K562 (cell line): Measurements from ENCODE around the gene CLP1. TPM values are rescaled to one million over a fixed set of nuclear protein-coding genes. Genes with fewer than 3 reads are reported as not detected.

Experiments
- ATAC-seq: fragments of 200-7000 bp; cut with Tn5 transposase; 3 replicates; pipeline ENCODE4 v1.9.1; 2020; ENCODE audit warnings: moderate library complexity
- BruUV-seq: library from RNA; stranded (reverse); fragments of 400-500 nt; replicated peaks from 2 replicates; lab custom pipeline; 2021; lab: Mats Ljungman, UMichigan
- CTCF ChIA-PET: fragments of 300-600 bp; formaldehyde crosslinking; extraction: SDS; loops from one replicate; lab custom pipeline; 2021; ENCODE audit warnings: low intra/inter-chr PET ratio; lab: Yijun Ruan, JAX
- POLR2A ChIA-PET: fragments of 300-600, 350-650 bp; sonication (Branson Sonifier 250); formaldehyde crosslinking; extraction: SDS; loops from one replicate; lab custom pipeline; 2021; ENCODE audit warnings: antibody characterized with exemption, inconsistent platforms; lab: Yijun Ruan, JAX
- DNase-seq, 4 experiments: peaks; one replicate each; pipeline versions ENCODE4 v3.0.0 to v3.0.0-alpha.2; 2011 to 2018; ENCODE audit warnings: low spot score in 3 of 4, mixed read lengths in 3 of 4; ENCODE audit errors: extremely low read depth in 1 of 4
- FAIRE-seq: peaks from 2 replicates; lab custom pipeline; 2011; peaks lifted over from hg19 to GRCh38; lab: Jason Lieb, UNC
- H2AFZ ChIP-seq: 2 replicates; pipeline ENCODE4 v1.6.0; 2011; ENCODE audit warnings: low read depth, low read length, control low read depth, inconsistent platforms
- H3K27ac ChIP-seq: fragments of 200-600 bp; 3 replicates; pipeline ENCODE4 v1.8.0; 2011; ENCODE audit warnings: low read depth, mild to moderate bottlenecking, control low read depth, inconsistent platforms, low read length, moderate library complexity, mixed read lengths; ENCODE audit errors: extremely low read depth
- H3K27me3 ChIP-seq, 2 experiments: fragments of 300-600 bp in 1 of 2; 2 replicates in 1 of 2; 3 replicates in 1 of 2; pipeline versions ENCODE4 v1.6.0 to v1.8.0; 2011; ENCODE audit warnings: inconsistent platforms in 2 of 2, low read length in 2 of 2, mild to moderate bottlenecking in 1 of 2, mixed read lengths in 1 of 2, moderate library complexity in 1 of 2; ENCODE audit not compliant: control insufficient read depth in 2 of 2, insufficient read depth in 2 of 2
- H3K36me3 ChIP-seq: fragments of 300-600 bp; 3 replicates; pipeline ENCODE4 v1.8.0; 2011; ENCODE audit warnings: mild to moderate bottlenecking, low read length, inconsistent platforms; ENCODE audit not compliant: control insufficient read depth, insufficient read depth
- H3K4me1 ChIP-seq, 2 experiments: fragments of 200-600 bp in 1 of 2; replicated peaks in 1 of 2; 2 replicates in 1 of 2; 3 replicates in 1 of 2; pipeline versions ENCODE4 v1.5.1 to v1.8.0; 2011; ENCODE audit warnings: inconsistent platforms in 2 of 2, low read length in 2 of 2, mild to moderate bottlenecking in 1 of 2, mixed read lengths in 1 of 2, moderate library complexity in 1 of 2; ENCODE audit not compliant: control insufficient read depth in 2 of 2, insufficient read depth in 2 of 2
- H3K4me2 ChIP-seq: 2 replicates; pipeline ENCODE4 v1.6.1; 2011; ENCODE audit warnings: low read length, control low read depth, inconsistent platforms, mixed read lengths; ENCODE audit not compliant: insufficient read depth
- H3K4me3 ChIP-seq: fragments of 200-600 bp; sonication (generic), shearing (Covaris generic); 2 replicates; pipeline ENCODE4 v1.5.1; 2016; ENCODE audit warnings: control low read depth, inconsistent platforms
- H3K79me2 ChIP-seq: fragments of 200-600 bp; 3 replicates; pipeline ENCODE4 v1.8.0; 2011; ENCODE audit warnings: low read length, inconsistent platforms; ENCODE audit not compliant: control insufficient read depth, insufficient read depth
- H3K9ac ChIP-seq, 2 experiments: 2 replicates each; pipeline versions ENCODE4 v1.6.0 to v1.6.1; 2011; ENCODE audit warnings: low read depth in 2 of 2, low read length in 2 of 2, control low read depth in 1 of 2, inconsistent platforms in 1 of 2, mild to moderate bottlenecking in 1 of 2, mixed read lengths in 1 of 2; ENCODE audit not compliant: insufficient read depth in 1 of 2
- H3K9me1 ChIP-seq: one replicate; pipeline ENCODE4 v1.6.0; 2011; ENCODE audit warnings: inconsistent platforms, mild to moderate bottlenecking, low read length, moderate library complexity; ENCODE audit not compliant: control insufficient read depth, insufficient read depth
- H3K9me3 ChIP-seq: replicated peaks from 2 replicates; pipeline ENCODE4 v1.5.1; 2011; ENCODE audit warnings: low read depth, low read length, inconsistent platforms; ENCODE audit not compliant: control insufficient read depth, insufficient read depth
- H4K20me1 ChIP-seq: replicated peaks from 2 replicates; pipeline ENCODE4 v1.6.1; 2011; ENCODE audit warnings: low read length, inconsistent platforms, mixed read lengths; ENCODE audit not compliant: control insufficient read depth, insufficient read depth
- CUX1 ChIP-seq: fragments of 200-800 bp; sonication (Bioruptor generic); IDR thresholded peaks from 2 replicates; pipeline ENCODE4 v1.6.1; 2016; ENCODE audit warnings: missing genetic modification characterization, missing compliant biosample characterization
- ZNF717 ChIP-seq: fragments of 250-450 bp; sonication (Bioruptor Pico); IDR thresholded peaks from 2 replicates; pipeline ENCODE4 v1.5.0; 2021
- WGBS: fragments of 100-300 bp; shearing (Covaris generic); methylation state at CpG from one replicate; pipeline ENCODE4 v1.1.6; 2016; ENCODE audit warnings: low coverage, mixed read lengths; ENCODE audit not compliant: insufficient coverage; ENCODE audit errors: missing lambda C conversion rate; 5-methylcytosine and 5-hydroxymethylcytosine counted together
- in situ Hi-C: fragments of 300-500 bp; cut with MboI; formaldehyde crosslinking; loops from 4 replicates; pipeline ENCODE4 v1.15.0; 2018; ENCODE audit warnings: inconsistent platforms, mixed read lengths
- intact Hi-C: fragments of 100-400 bp; cut with micrococcal nuclease; formaldehyde crosslinking; loops from 2 replicates; pipeline ENCODE4 v1.14.2; 2022
- polyA plus RNA-seq, 8 experiments: library from polyadenylated mRNA; depleted of rRNA in 4 of 8; stranded (reverse) in 5 of 8; unstranded in 3 of 8; fragments of >200 nt; fragmentation: Nextera tagmentation in 2 of 8; fragmentation: Illumina TruSeq in 1 of 8; extraction: Ambion mirVana in 2 of 8; extraction: Trizol in 1 of 8; gene quantifications; 2 replicates each; pipeline versions ENCODE4 v1.2.1 to v1.2.3, GENCODE V29; 2011 to 2014; ENCODE audit warnings: inconsistent platforms in 1 of 8, missing spikeins in 1 of 8
- total RNA-seq, 7 experiments: library from RNA; depleted of rRNA in 6 of 7; stranded (reverse); fragments of >200 nt in 6 of 7; fragmentation: Illumina TruSeq in 2 of 7; extraction: Trizol in 2 of 7; gene quantifications; 2 replicates each; pipeline versions ENCODE4 v1.2.1 to v1.2.3, GENCODE V29; 2011 to 2021; ENCODE audit warnings: low replicate concordance in 1 of 7

CLP1 gene
- total and polyA plus RNA-seq, 9 of the 15 experiments (the other 6 are each of a cell fraction or from before 2014, with no cell fraction given): 19.1 to 46.2 (median 27.8) TPM

- Histone ChIP-seq H3K4me3 (no peak overlapping the region), H2AFZ (no peak overlapping the region), H4K20me1 (peaks cover 28% of the 10 kb centered on the region), H3K9me3 (no peaks in the 10 kb centered on the region), H3K4me1 (peaks cover 3 to 26% of the 10 kb centered on the region in 2 experiments; a peak in 3 of 5 replicates), H3K4me2 (peak overlapping the region; percentile 27; the same call in 1 of the 2 replicates), H3K79me2 (peaks cover 84% of the 10 kb centered on the region), H3K27me3 (no peaks in the 10 kb centered on the region), H3K9ac (no peak overlapping the region), H3K27ac (no peak overlapping the region), H3K36me3 (peaks cover 82% of the 10 kb centered on the region), H3K9me1 (peaks cover 10% of the 10 kb centered on the region)
- no peak; the same call in 2 of the 3 replicates for ATAC-seq
- no peak for FAIRE-seq
- WGBS: 71% methylated on average over 4 of the region's 4 CpGs
- no peak for DNase-seq
- BruUV-seq: no TSS peak
- CTCF ChIA-PET: interaction anchor here (0.6 kb wide), 1 partner anchor 10 kb away, joined by 3 read pairs; no protein-coding TSS in a partner anchor
- POLR2A ChIA-PET: interaction anchor here (0.6 to 2.7 kb wide), 3 partner anchors 9 to 117 kb away, joined by 6 to 16 read pairs (median 11); no protein-coding TSS in a partner anchor
- in situ Hi-C loops: no loop called here
- TF ChIP-seq CUX1 (no peak), ZNF717 (CRISPR knock-in tag) (no peak)
- intact Hi-C loops: no loop called here
Measured at GRCh38 chr11:57679396-57679795, 21.8 kb downstream of the CLP1 start.
